22Rv1 (cell line): ENCODE results near the gene SLC1A7.

ENCODE experiments used
- ZFX ChIP-seq: fragments of 450-650 bp; IDR thresholded peaks from 2 replicates; pipeline ENCODE4 v1.6.1; 2017; ENCODE audit warnings: antibody characterized with exemption, borderline replicate concordance
- TF ChIP-seq, protein P1 (sequence below): fragments of 450-650 bp; IDR thresholded peaks from 2 replicates; pipeline ENCODE4 v1.5.1; 2017; ENCODE audit warnings: mild to moderate bottlenecking

DNA sequence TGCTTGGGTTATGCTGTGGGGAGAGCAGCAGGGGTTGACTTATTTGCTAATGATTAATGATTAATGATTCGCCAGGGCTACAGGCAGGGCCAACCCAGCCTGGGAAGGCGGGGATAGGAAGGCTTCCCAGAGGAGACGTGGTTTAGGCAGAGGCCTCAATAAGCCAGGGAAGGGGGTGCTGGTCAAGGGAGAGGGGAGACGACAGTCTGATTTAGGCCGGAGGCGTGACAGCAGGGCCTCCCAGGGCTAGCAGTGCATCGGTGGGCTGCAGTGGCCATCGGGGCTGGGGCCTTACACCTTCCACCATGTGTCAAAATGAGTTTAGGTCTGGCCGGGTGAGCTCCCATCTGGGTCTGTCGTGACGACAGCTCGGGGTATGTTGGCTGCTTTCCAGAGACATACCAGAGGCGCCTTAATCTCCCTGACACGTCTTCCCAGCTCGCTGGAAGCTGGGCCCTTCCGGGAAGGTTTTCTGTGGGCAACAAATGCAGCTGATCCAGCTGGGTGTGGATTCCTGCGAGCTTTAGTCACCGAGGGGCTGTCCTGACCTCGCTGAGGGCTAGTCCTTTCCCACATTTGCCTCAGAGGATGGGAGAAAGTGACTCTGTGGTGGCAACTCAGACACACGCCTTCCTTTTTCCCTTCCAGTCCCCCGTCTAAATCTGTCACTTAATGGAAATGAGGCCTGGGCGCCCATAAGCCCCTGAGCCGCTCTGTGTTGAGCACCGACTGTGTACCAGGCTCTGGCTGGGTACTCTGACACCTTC, 3.7 kb upstream of the SLC1A7 start:
- TF ChIP-seq, protein P1, sequence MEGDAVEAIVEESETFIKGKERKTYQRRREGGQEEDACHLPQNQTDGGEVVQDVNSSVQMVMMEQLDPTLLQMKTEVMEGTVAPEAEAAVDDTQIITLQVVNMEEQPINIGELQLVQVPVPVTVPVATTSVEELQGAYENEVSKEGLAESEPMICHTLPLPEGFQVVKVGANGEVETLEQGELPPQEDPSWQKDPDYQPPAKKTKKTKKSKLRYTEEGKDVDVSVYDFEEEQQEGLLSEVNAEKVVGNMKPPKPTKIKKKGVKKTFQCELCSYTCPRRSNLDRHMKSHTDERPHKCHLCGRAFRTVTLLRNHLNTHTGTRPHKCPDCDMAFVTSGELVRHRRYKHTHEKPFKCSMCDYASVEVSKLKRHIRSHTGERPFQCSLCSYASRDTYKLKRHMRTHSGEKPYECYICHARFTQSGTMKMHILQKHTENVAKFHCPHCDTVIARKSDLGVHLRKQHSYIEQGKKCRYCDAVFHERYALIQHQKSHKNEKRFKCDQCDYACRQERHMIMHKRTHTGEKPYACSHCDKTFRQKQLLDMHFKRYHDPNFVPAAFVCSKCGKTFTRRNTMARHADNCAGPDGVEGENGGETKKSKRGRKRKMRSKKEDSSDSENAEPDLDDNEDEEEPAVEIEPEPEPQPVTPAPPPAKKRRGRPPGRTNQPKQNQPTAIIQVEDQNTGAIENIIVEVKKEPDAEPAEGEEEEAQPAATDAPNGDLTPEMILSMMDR: no peak
- no peak for TF ChIP-seq ZFX
